GM12878 (cell line): ENCODE results near the gene OR52K1. TPM values are rescaled to one million over a fixed set of nuclear protein-coding genes. Genes with fewer than 3 reads are reported as not detected.

Experiments used
- ATAC-seq: fragments of 200-7000 bp; cut with Tn5 transposase; 3 replicates; pipeline ENCODE4 v1.9.1; 2020; ENCODE audit warnings: mild to moderate bottlenecking, moderate library complexity
- BruUV-seq: library from RNA; stranded (reverse); fragments of 400-500 nt; replicated peaks from 2 replicates; lab custom pipeline; 2021; lab: Mats Ljungman, UMichigan
- CTCF ChIA-PET: fragments of 300-600 bp; sonication (Branson Sonifier 250); formaldehyde crosslinking; extraction: SDS; loops from one replicate; lab custom pipeline; 2021; ENCODE audit warnings: inconsistent platforms; lab: Yijun Ruan, JAX
- POLR2A ChIA-PET: fragments of 350-600 bp; formaldehyde crosslinking; extraction: SDS; loops from one replicate; lab custom pipeline; 2021; ENCODE audit warnings: inconsistent platforms; lab: Charles Lee
- RAD21 ChIA-PET: fragments of 300-600 bp; sonication (Branson Sonifier 250); formaldehyde crosslinking; loops from one replicate; lab custom pipeline; 2023; ENCODE audit warnings: antibody characterized with exemption; ENCODE audit not compliant: unreplicated experiment; lab: Charles Lee
- SMC1A ChIA-PET: fragments of 300-600 bp; sonication (Branson Sonifier 250); formaldehyde crosslinking; loops from one replicate; lab custom pipeline; 2023; ENCODE audit not compliant: unreplicated experiment, uncharacterized antibody; lab: Charles Lee
- DNase-seq: peaks from one replicate; pipeline ENCODE4 v3.0.0-alpha.2; 2011; ENCODE audit warnings: low read depth, low spot score
- FAIRE-seq: peaks from 3 replicates; lab custom pipeline; 2011; peaks lifted over from hg19 to GRCh38; lab: Jason Lieb, UNC
- H2AFZ ChIP-seq: 2 replicates; pipeline ENCODE4 v1.6.0; 2011; ENCODE audit warnings: low read depth, low read length, control low read depth; ENCODE audit not compliant: control insufficient read depth
- H3K27ac ChIP-seq: 2 replicates; pipeline ENCODE4 v1.5.1; 2011; ENCODE audit warnings: control low read depth; ENCODE audit not compliant: control insufficient read depth, insufficient read depth
- H3K27me3 ChIP-seq, 2 experiments: replicated peaks in 1 of 2; 2 replicates each; pipeline versions ENCODE4 v1.6.0 to v1.6.1; 2011; ENCODE audit warnings: low read length in 1 of 2; ENCODE audit not compliant: control insufficient read depth in 2 of 2, insufficient read depth in 2 of 2
- H3K36me3 ChIP-seq, 2 experiments: 2 replicates each; pipeline ENCODE4 v1.5.1; 2011; ENCODE audit warnings: low read length in 1 of 2; ENCODE audit not compliant: control insufficient read depth in 2 of 2, insufficient read depth in 2 of 2
- H3K4me1 ChIP-seq: 2 replicates; pipeline ENCODE4 v1.6.1; 2011; ENCODE audit warnings: mild to moderate bottlenecking, low read length, moderate library complexity, mixed read lengths; ENCODE audit not compliant: control insufficient read depth, insufficient read depth
- H3K4me2 ChIP-seq: 2 replicates; pipeline ENCODE4 v1.6.0; 2011; ENCODE audit warnings: control low read depth; ENCODE audit not compliant: control insufficient read depth, insufficient read depth
- H3K4me3 ChIP-seq: fragments of 200-600 bp; sonication (generic); 2 replicates; pipeline ENCODE4 v1.5.1; 2016
- H3K79me2 ChIP-seq: 2 replicates; pipeline ENCODE4 v1.6.0; 2011; ENCODE audit warnings: low read length; ENCODE audit not compliant: control insufficient read depth, insufficient read depth
- H3K9ac ChIP-seq: 2 replicates; pipeline ENCODE4 v1.8.0; 2011; ENCODE audit warnings: low read length, control low read depth, mixed read lengths; ENCODE audit not compliant: control insufficient read depth, insufficient read depth
- H3K9me3 ChIP-seq: replicated peaks from 3 replicates; pipeline ENCODE4 v1.5.1; 2011; ENCODE audit warnings: mild to moderate bottlenecking, low read length; ENCODE audit not compliant: control insufficient read depth, insufficient read depth
- H4K20me1 ChIP-seq: 2 replicates; pipeline ENCODE4 v1.6.0; 2011; ENCODE audit not compliant: control insufficient read depth, insufficient read depth
- BCLAF1 ChIP-seq: fragments of 450-650 bp; IDR thresholded peaks from 2 replicates; pipeline ENCODE4 v1.6.1; 2017; ENCODE audit warnings: antibody characterized with exemption, mild to moderate bottlenecking, moderate library complexity
- EGR1 ChIP-seq, 2 experiments: IDR thresholded peaks; 1 replicate in 1 of 2; 2 replicates in 1 of 2; pipeline ENCODE4 v1.6.1; 2011 to 2012; ENCODE audit warnings: low read depth in 2 of 2, low read length in 2 of 2, borderline replicate concordance in 1 of 2, mild to moderate bottlenecking in 1 of 2, moderate library complexity in 1 of 2
- EP300 ChIP-seq, 2 experiments: fragments of 150-350 bp in 1 of 2; IDR thresholded peaks; 2 replicates each; pipeline ENCODE4 v1.6.1; 2011 to 2012; ENCODE audit warnings: low read depth in 2 of 2, low read length in 2 of 2, borderline replicate concordance in 1 of 2, improper control_type of control experiment in 1 of 2, inconsistent platforms in 1 of 2; ENCODE audit not compliant: control insufficient read depth in 1 of 2
- FOS ChIP-seq: IDR thresholded peaks from 3 replicates; pipeline ENCODE4 v1.6.1; 2011; ENCODE audit warnings: borderline replicate concordance; ENCODE audit not compliant: insufficient read length; ENCODE audit errors: extremely low read depth
- HDGF ChIP-seq: fragments of 450-650 bp; IDR thresholded peaks from 2 replicates; pipeline ENCODE4 v1.6.1; 2016; ENCODE audit warnings: antibody characterized with exemption
- JUNB ChIP-seq: IDR thresholded peaks from 2 replicates; pipeline ENCODE4 v1.6.1; 2016; ENCODE audit warnings: antibody characterized with exemption, mild to moderate bottlenecking
- KLF5 ChIP-seq: fragments of 450-650 bp; IDR thresholded peaks from 2 replicates; pipeline ENCODE4 v1.6.1; 2014; ENCODE audit warnings: mild to moderate bottlenecking; ENCODE audit not compliant: partially characterized antibody
- MAX ChIP-seq: IDR thresholded peaks from 2 replicates; pipeline ENCODE4 v1.6.1; 2012; ENCODE audit warnings: low read depth, low read length, improper control_type of control experiment
- NRF1 ChIP-seq: conservative IDR thresholded peaks from 2 replicates; pipeline ENCODE4 v1.6.1; 2011; ENCODE audit warnings: mild to moderate bottlenecking, low read depth, low read length, improper control_type of control experiment
- PKNOX1 ChIP-seq: fragments of 450-650 bp; IDR thresholded peaks from 2 replicates; pipeline ENCODE4 v1.6.1; 2016; ENCODE audit warnings: mild to moderate bottlenecking
- POLR2A ChIP-seq: IDR thresholded peaks from 2 replicates; pipeline ENCODE4 v1.6.1; 2011; ENCODE audit warnings: low read depth, mild to moderate bottlenecking, low read length
- RAD51 ChIP-seq: fragments of 450-650 bp; IDR thresholded peaks from 2 replicates; pipeline ENCODE4 v1.6.1; 2016; ENCODE audit warnings: moderate library complexity, mild to moderate bottlenecking, inconsistent platforms
- RELB ChIP-seq: fragments of 450-650 bp; IDR thresholded peaks from 2 replicates; pipeline ENCODE4 v1.6.1; 2017; ENCODE audit warnings: low read depth, mild to moderate bottlenecking, moderate library complexity
- SUZ12 ChIP-seq: fragments of 200-600 bp; sonication (generic); IDR thresholded peaks from one replicate; pipeline ENCODE4 v1.6.1; 2018; ENCODE audit warnings: antibody characterized with exemption, mild to moderate bottlenecking; ENCODE audit not compliant: unreplicated experiment
- USF2 ChIP-seq: IDR thresholded peaks from 2 replicates; pipeline ENCODE4 v1.6.1; 2011; ENCODE audit warnings: low read depth, low read length, improper control_type of control experiment, borderline replicate concordance
- WGBS: methylation state at CpG from one replicate; pipeline ENCODE4 v1.1.6; 2016; ENCODE audit warnings: low lambda C conversion rate; ENCODE audit not compliant: insufficient replicate concordance, insufficient coverage; ENCODE audit errors: missing lambda C conversion rate; 5-methylcytosine and 5-hydroxymethylcytosine counted together
- in situ Hi-C: fragments of 300-500 bp; cut with MboI; formaldehyde crosslinking; loops from 9 replicates; pipeline ENCODE4 v1.14.3; 2018; ENCODE audit warnings: mixed read lengths
- intact Hi-C: fragments of 100-400 bp; cut with micrococcal nuclease; formaldehyde crosslinking; loops from one replicate; pipeline ENCODE4 v1.14.2; 2022; ENCODE audit not compliant: unreplicated experiment
- polyA plus RNA-seq, 11 experiments: library from polyadenylated mRNA; depleted of rRNA in 4 of 11; unstranded in 6 of 11; stranded (reverse) in 5 of 11; fragments of >200 nt; fragmentation: Nextera tagmentation in 4 of 11; fragmentation: Illumina TruSeq in 1 of 11; extraction: Ambion mirVana in 4 of 11; extraction: Trizol in 1 of 11; gene quantifications; 1 replicate in 1 of 11; 2 replicates in 10 of 11; pipeline versions ENCODE4 v1.2.1 to v1.2.3, GENCODE V29; 2011 to 2016; ENCODE audit warnings: inconsistent platforms in 2 of 11, missing spikeins in 2 of 11, low read depth in 1 of 11
- total RNA-seq, 4 experiments: library from RNA; depleted of rRNA in 3 of 4; stranded (reverse); fragments of >200 nt in 3 of 4; fragmentation: Illumina TruSeq in 1 of 4; extraction: Trizol in 1 of 4; gene quantifications; 2 replicates each; pipeline versions ENCODE4 v1.2.1 to v1.2.3, GENCODE V29; 2013 to 2021

Gene OR52K1
- total and polyA plus RNA-seq, 10 of the 15 experiments (the other 5 are each of a cell fraction or from before 2014, with no cell fraction given), result not detected

- FAIRE-seq, result no peak
- Histone ChIP-seq H3K79me2 (no peaks in the 10 kb centered on the region), H3K27ac (no peak overlapping the region), H3K4me1 (no peaks in the 10 kb centered on the region), H4K20me1 (no peaks in the 10 kb centered on the region), H3K9ac (no peak overlapping the region), H3K27me3 (no peaks in the 10 kb centered on the region; a peak in 1 of 4 replicates), H2AFZ (no peak overlapping the region), H3K4me2 (no peak overlapping the region), H3K36me3 (no peaks in the 10 kb centered on the region), H3K4me3 (no peak overlapping the region), H3K9me3 (no peaks in the 10 kb centered on the region)
- no TSS peak for BruUV-seq
- POLR2A ChIA-PET, result no interaction called here
- SMC1A ChIA-PET, result interaction anchor here (1.3 to 1.8 kb wide), 2 partner anchors 12 to 48 kb away, joined by 3 to 4 read pairs; no protein-coding TSS in a partner anchor
- no peak for ATAC-seq
- intact Hi-C loops, result no loop called here
- TF ChIP-seq EP300 (IDR thresholded peaks at IDR 0.05; ENCODE audit: borderline replicate concordance in 1 of 2, control insufficient read depth in 1 of 2, low read depth in 2 of 2, low read length in 2 of 2) (no peak), FOS (no peak), KLF5 (no peak), EGR1 (IDR thresholded peaks at IDR 0.05; ENCODE audit: borderline replicate concordance in 1 of 2, low read depth in 2 of 2, low read length in 2 of 2) (no peak), POLR2A (no peak), SUZ12 (no peak), BCLAF1 (no peak), MAX (no peak), HDGF (no peak), RAD51 (no peak), PKNOX1 (no peak), RELB (no peak), JUNB (no peak), USF2 (no peak), NRF1 (no peak)
- RAD21 ChIA-PET, result interaction anchor here (3.5 kb wide), 1 partner anchor 354 kb away, joined by 18 read pairs; no protein-coding TSS in a partner anchor
- whole genome bisulfite sequencing, result 0% methylated on average over 1 of the region's 1 CpG
- in situ Hi-C loops, result loop anchor here (5.0 kb wide), 1 partner anchor 359 kb away; no protein-coding TSS in a partner anchor
- no peak for DNase-seq
- CTCF ChIA-PET, result interaction anchor here (0.9 to 7.7 kb wide), 3 partner anchors 49 to 389 kb away, joined by 3 to 122 read pairs (median 3); no protein-coding TSS in a partner anchor
These were observed 58.6 kb downstream of the OR52K1 start for GRCh38 chr11:4541071-4541470.
